HCEC 1CT (cell line): ENCODE data around the gene FAM110A.
"Not testable (repeated sequence)": the region's sequence is repeated elsewhere in the genome, so short reads cannot be mapped to it uniquely, and the experiment has no call there.

ENCODE experiments used
- DNase-seq: peaks from one replicate; pipeline ENCODE4 v3.0.0-alpha.2; 2017

The FAM110A gene

GRCh38 chr20:877814-878213, 44.3 kb downstream of the FAM110A start:
- DNase-seq, result no peak

GRCh38 chr20:878511-879307, 45.2 kb downstream of the FAM110A start:
- DNase-seq, result no peak

- DNase-seq, result no peak
Observed at GRCh38 chr20:879626-880025, 46.1 kb downstream of the FAM110A start.

GRCh38 chr20:881051-881782, 47.7 kb downstream of the FAM110A start:
- peak; percentile 74 for DNase-seq

- DNase-seq, result no peak
Observed at GRCh38 chr20:881783-882144, 48.2 kb downstream of the FAM110A start.

- DNase-seq, result peak; percentile 12
Observed at GRCh38 chr20:884983-885952, 51.8 kb downstream of the FAM110A start.

GRCh38 chr20:887137-887536, 53.6 kb downstream of the FAM110A start:
- DNase-seq, result no peak

- no peak for DNase-seq
Observed at GRCh38 chr20:888057-888456, 54.5 kb downstream of the FAM110A start.

GRCh38 chr20:889106-889505, 55.6 kb downstream of the FAM110A start:
- no peak for DNase-seq

GRCh38 chr20:889932-890463, 56.5 kb downstream of the FAM110A start:
- DNase-seq, result no peak

- no peak for DNase-seq
Observed at GRCh38 chr20:890666-891057, 57.1 kb downstream of the FAM110A start.

- no peak for DNase-seq
Observed at GRCh38 chr20:891058-891705, 57.7 kb downstream of the FAM110A start.

- DNase-seq, result no peak
Observed at GRCh38 chr20:891706-892080, 58.2 kb downstream of the FAM110A start.

- not testable (repeated sequence) for DNase-seq
Observed at GRCh38 chr20:892371-892770, 58.9 kb downstream of the FAM110A start.
